Measurements from ENCODE around the gene MOB3A.

Gene MOB3A

GRCh38 chr19:2021453-2022140 is 74.5 kb downstream of the MOB3A start:
- DNase-seq = no peak

All from GDM1 (cell line).